Measurements from ENCODE around the gene NCAPH2. TPM values are rescaled to one million over a fixed set of nuclear protein-coding genes. Genes with fewer than 3 reads are reported as not detected.

NCAPH2 gene
- total RNA-seq, 2 donors from 2014 or later = 30.6 to 35.9 TPM

- H3K27ac ChIP-seq = no peak overlapping the region
- TF ChIP-seq CTCF (IDR thresholded peaks at IDR 0.05) (no peak), POLR2A (IDR thresholded peaks at IDR 0.05) (no peak)
- H3K27me3 ChIP-seq = no peaks in the 10 kb centered on the region
- DNase-seq (no peak), ATAC-seq (no peak)
- intact Hi-C loops (cut with DNase I) = no loop called here
- H3K4me3 ChIP-seq = no peak overlapping the region
- no peaks in the 10 kb centered on the region for H3K9me3 ChIP-seq
- WGBS, 2 donors = 67 to 80% methylated on average over 4 to 7 of the region's 7 CpGs
- peaks cover 35% of the 10 kb centered on the region for H3K4me1 ChIP-seq
- H3K36me3 ChIP-seq (replicated peaks in 1 of 2; ENCODE audit: insufficient read depth in 1 of 2, low read depth in 2 of 2) = no peaks in the 10 kb centered on the region
Measured at GRCh38 chr22:50476868-50477267, 31.2 kb upstream of the NCAPH2 start.

GRCh38 chr22:50477923-50478322, 30.1 kb upstream of the NCAPH2 start:
- DNase-seq = no peak
- no peak for TF ChIP-seq POLR2A (IDR thresholded peaks at IDR 0.05)
- no peak for TF ChIP-seq CTCF (IDR thresholded peaks at IDR 0.05)

GRCh38 chr22:50479721-50480120, 28.3 kb upstream of the NCAPH2 start:
- Histone ChIP-seq H3K4me1 (peaks cover 43% of the 10 kb centered on the region), H3K27ac (no peak overlapping the region), H3K27me3 (no peaks in the 10 kb centered on the region), H3K4me3 (no peak overlapping the region), H3K36me3 (replicated peaks in 1 of 2; ENCODE audit: insufficient read depth in 1 of 2, low read depth in 2 of 2) (no peaks in the 10 kb centered on the region), H3K9me3 (no peaks in the 10 kb centered on the region)
- ATAC-seq (no peak), DNase-seq (no peak)
- intact Hi-C loops (cut with DNase I) = no loop called here
- WGBS, 2 donors = 65 to 75% methylated on average over 11 of the region's 11 CpGs
- TF ChIP-seq CTCF (IDR thresholded peaks at IDR 0.05) = no peak
- no peak for TF ChIP-seq POLR2A (IDR thresholded peaks at IDR 0.05)

More at GRCh38 chr22:50477923-50478322, 30.1 kb upstream of the NCAPH2 start:
- Histone ChIP-seq H3K27me3 (no peaks in the 10 kb centered on the region), H3K4me3 (no peak overlapping the region), H3K27ac (no peak overlapping the region), H3K4me1 (peaks cover 35% of the 10 kb centered on the region), H3K9me3 (no peaks in the 10 kb centered on the region), H3K36me3 (replicated peaks in 1 of 2; ENCODE audit: insufficient read depth in 1 of 2, low read depth in 2 of 2) (no peaks in the 10 kb centered on the region)
- whole genome bisulfite sequencing, 2 donors = 92 to 99% methylated on average over 8 to 11 of the region's 12 CpGs
- intact Hi-C loops (cut with DNase I) = no loop called here
- ATAC-seq = no peak

GRCh38 chr22:50481045-50481439, 27.0 kb upstream of the NCAPH2 start:
- Histone ChIP-seq H3K4me3 (peak overlapping the region; percentile 22 to 39), H3K27ac (peak overlapping the region; percentile 80 to 91 (median 83)), H3K9me3 (no peaks in the 10 kb centered on the region), H3K36me3 (replicated peaks in 1 of 2; ENCODE audit: insufficient read depth in 1 of 2, low read depth in 2 of 2) (no peaks in the 10 kb centered on the region), H3K4me1 (peaks cover 51% of the 10 kb centered on the region), H3K27me3 (no peaks in the 10 kb centered on the region)
- intact Hi-C loops (cut with DNase I) = no loop called here
- WGBS, 2 donors = 12% methylated on average over 17 to 34 of the region's 45 CpGs
- no peak for DNase-seq
- TF ChIP-seq CTCF (IDR thresholded peaks at IDR 0.05) = no peak
- TF ChIP-seq POLR2A (IDR thresholded peaks at IDR 0.05) = no peak
- ATAC-seq = no peak

GRCh38 chr22:50481440-50482106, 26.5 kb upstream of the NCAPH2 start, which contains the start of gene ADM2:
Gene ADM2 (plus strand): TSS chr22:50481543. CDS start chr22:50481848, 305 bp downstream.
- Histone ChIP-seq H3K27me3 (no peaks in the 10 kb centered on the region), H3K4me3 (peak within 1 kb of the TSS; percentile 22 to 39), H3K4me1 (peaks cover 56% of the 10 kb centered on the region), H3K9me3 (no peaks in the 10 kb centered on the region), H3K27ac (peak within 1 kb of the TSS; percentile 80 to 91 (median 83)), H3K36me3 (replicated peaks in 1 of 2; ENCODE audit: insufficient read depth in 1 of 2, low read depth in 2 of 2) (no peaks in the 10 kb centered on the region)
- DNase-seq (peak in 3 of 4 donors; percentile 59 to 77 (median 73)), ATAC-seq (peak; percentile 22)
- TF ChIP-seq CTCF (IDR thresholded peaks at IDR 0.05) (no peak), POLR2A (IDR thresholded peaks at IDR 0.05) (peak in 2 of 3 donors; percentile 4 to 33)
- 3 to 8% methylated on average over 4 to 21 of the region's 70 CpGs for WGBS, 2 donors
- intact Hi-C loops (cut with DNase I) = no loop called here
